H1 (cell line): ENCODE measurements around the gene SORD. TPM values are rescaled to one million over a fixed set of nuclear protein-coding genes. Genes with fewer than 3 reads are reported as not detected.

Experiments
- CHD7 ChIP-seq: fragments of 300-600 bp; sonication (generic); IDR thresholded peaks from 2 replicates; pipeline ENCODE4 v1.7.1; 2012; ENCODE audit warnings: low read length, moderate library complexity, mild to moderate bottlenecking, inconsistent platforms; ENCODE audit not compliant: insufficient replicate concordance
- polyA plus RNA-seq, 7 experiments: library from polyadenylated mRNA; depleted of rRNA in 3 of 7; stranded (reverse) in 5 of 7; unstranded in 2 of 7; fragments of >200 nt in 5 of 7; fragments of 200-250 nt in 2 of 7; gene quantifications; 1 replicate in 5 of 7; 2 replicates in 1 of 7; 4 replicates in 1 of 7; pipeline versions ENCODE4 v1.2.1 to v1.2.3, GENCODE V29; 2011 to 2013; ENCODE audit warnings: missing spikeins in 2 of 7, mixed read lengths in 2 of 7
- total RNA-seq: library from RNA; stranded (reverse); fragmentation: NEBNext Ultra II Directional; extraction: Animal tissue kit (Norgen Biotek cat#: 25700); gene quantifications from 2 replicates; pipeline ENCODE4 v1.2.1, GENCODE V29; 2021

Gene SORD
- total and polyA plus RNA-seq, 2 of the 8 experiments (the other 6 are each of a cell fraction or from before 2014, with no cell fraction given) = 52.6 to 75.8 TPM

GRCh38 chr15:45118996-45119395 lies 96.0 kb downstream of the SORD start (continued):
- no peak for TF ChIP-seq CHD7
